ENCODE data around the gene AOX1. TPM values are rescaled to one million over a fixed set of nuclear protein-coding genes. Genes with fewer than 3 reads are reported as not detected.

The AOX1 gene
- total RNA-seq, 1 experiment from 2014 or later: 0.45 TPM

DNA sequence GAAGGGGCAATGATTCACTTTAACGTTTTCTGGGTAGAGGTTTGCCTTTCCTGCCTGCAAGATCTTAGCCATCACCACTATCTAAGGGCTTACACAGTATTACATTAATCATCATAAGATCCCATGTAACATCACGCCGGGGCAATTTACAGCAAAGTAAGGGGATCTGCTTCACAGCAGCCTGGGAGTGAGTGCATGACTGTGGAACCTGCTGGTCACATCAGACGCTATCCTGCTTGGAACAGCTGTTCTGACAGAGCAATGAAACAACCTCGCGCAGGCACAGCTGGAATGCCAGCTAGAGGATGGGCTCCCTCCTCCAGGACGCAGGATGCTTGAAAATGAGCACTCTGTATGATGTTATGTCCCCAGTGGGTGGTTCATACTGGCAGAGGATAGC is 89.0 kb downstream of the AOX1 start:
- DNase-seq: no peak
- H3K27ac Mint-ChIP-seq (ENCODE audit: unreplicated experiment): no peak overlapping the region
- H3K4me3 Mint-ChIP-seq (ENCODE audit: low read depth, unreplicated experiment): no peak overlapping the region
- TF ChIP-seq CTCF (IDR thresholded peaks at IDR 0.05; ENCODE audit: unreplicated experiment): no peak
- no TSS peak for BruUV-seq (replicated peaks)
- H3K36me3 Mint-ChIP-seq (ENCODE audit: insufficient read depth, unreplicated experiment): no peaks in the 10 kb centered on the region
- H3K9me3 Mint-ChIP-seq (ENCODE audit: low read depth, unreplicated experiment): no peaks in the 10 kb centered on the region
- CTCF ChIA-PET: no interaction called here
- intact Hi-C loops (cut with micrococcal nuclease; ENCODE audit: unreplicated experiment): no loop called here
- peaks cover 35% of the 10 kb centered on the region for H3K27me3 Mint-ChIP-seq (ENCODE audit: unreplicated experiment)
- no peaks in the 10 kb centered on the region for H3K4me1 Mint-ChIP-seq (ENCODE audit: low read depth, unreplicated experiment)

DNA sequence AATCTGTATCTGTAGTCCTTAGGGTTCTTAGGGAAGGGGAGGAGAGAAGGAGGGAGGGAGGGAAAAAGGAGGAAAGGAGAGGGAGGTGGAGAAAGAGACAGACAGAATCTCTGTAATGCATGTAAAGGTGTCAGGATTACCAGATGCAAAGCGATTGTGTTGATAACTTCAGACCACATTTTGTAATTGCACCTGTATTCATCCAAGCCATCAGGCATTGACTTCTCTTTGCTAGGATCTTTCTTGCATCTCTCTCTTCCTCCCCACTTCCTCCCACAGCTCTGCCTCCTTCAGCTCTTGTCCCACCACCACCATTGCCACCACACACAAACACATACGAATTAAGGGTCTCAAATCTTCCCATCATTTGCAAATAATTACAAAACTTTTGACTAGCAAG is 91.4 kb downstream of the AOX1 start:
- H3K27ac Mint-ChIP-seq (ENCODE audit: unreplicated experiment): no peak overlapping the region
- H3K36me3 Mint-ChIP-seq (ENCODE audit: insufficient read depth, unreplicated experiment): no peaks in the 10 kb centered on the region
- H3K4me1 Mint-ChIP-seq (ENCODE audit: low read depth, unreplicated experiment): no peaks in the 10 kb centered on the region
- no peak overlapping the region for H3K4me3 Mint-ChIP-seq (ENCODE audit: low read depth, unreplicated experiment)
- intact Hi-C loops (cut with micrococcal nuclease; ENCODE audit: unreplicated experiment): no loop called here
- H3K9me3 Mint-ChIP-seq (ENCODE audit: low read depth, unreplicated experiment): no peaks in the 10 kb centered on the region
- BruUV-seq (replicated peaks): no TSS peak
- TF ChIP-seq CTCF (IDR thresholded peaks at IDR 0.05; ENCODE audit: unreplicated experiment): no peak
- no peak for DNase-seq
- CTCF ChIA-PET: no interaction called here
- peaks cover 35% of the 10 kb centered on the region for H3K27me3 Mint-ChIP-seq (ENCODE audit: unreplicated experiment)

GRCh38 chr2:200677721-200678532 is 92.1 kb downstream of the AOX1 start:
- peaks cover 30% of the 10 kb centered on the region for H3K27me3 Mint-ChIP-seq (ENCODE audit: unreplicated experiment)
- CTCF ChIA-PET: no interaction called here
- no peak for TF ChIP-seq CTCF (IDR thresholded peaks at IDR 0.05; ENCODE audit: unreplicated experiment)
- H3K4me3 Mint-ChIP-seq (ENCODE audit: low read depth, unreplicated experiment): no peak overlapping the region
- BruUV-seq (replicated peaks): no TSS peak
- no peak for DNase-seq
- no peak overlapping the region for H3K27ac Mint-ChIP-seq (ENCODE audit: unreplicated experiment)
- intact Hi-C loops (cut with micrococcal nuclease; ENCODE audit: unreplicated experiment): no loop called here
- no peaks in the 10 kb centered on the region for H3K36me3 Mint-ChIP-seq (ENCODE audit: insufficient read depth, unreplicated experiment)
- no peaks in the 10 kb centered on the region for H3K9me3 Mint-ChIP-seq (ENCODE audit: low read depth, unreplicated experiment)
- H3K4me1 Mint-ChIP-seq (ENCODE audit: low read depth, unreplicated experiment): no peaks in the 10 kb centered on the region

DNA sequence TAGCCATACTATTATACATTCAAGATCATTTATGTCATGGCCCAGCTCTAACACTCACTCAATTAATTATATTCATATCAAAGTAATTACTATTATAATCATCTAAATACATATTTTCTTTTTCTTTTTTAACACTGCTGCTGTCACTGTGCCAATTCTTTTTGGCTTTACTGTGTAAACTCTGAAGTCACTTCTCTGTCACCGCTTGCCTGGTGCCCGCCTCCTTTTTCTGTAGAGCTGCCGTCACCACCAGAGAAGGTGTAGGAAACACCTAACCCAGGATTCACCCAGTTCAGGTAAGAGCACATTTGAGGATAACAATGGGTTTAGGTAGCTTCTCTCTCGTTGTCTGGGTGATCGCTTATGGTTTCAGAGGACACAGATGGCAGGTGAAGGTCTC is 93.3 kb downstream of the AOX1 start:
- no peak for DNase-seq
- intact Hi-C loops (cut with micrococcal nuclease; ENCODE audit: unreplicated experiment): no loop called here
- BruUV-seq (replicated peaks): no TSS peak
- no peak for TF ChIP-seq CTCF (IDR thresholded peaks at IDR 0.05; ENCODE audit: unreplicated experiment)
- CTCF ChIA-PET: no interaction called here
- Mint-ChIP-seq H3K4me3 (ENCODE audit: low read depth, unreplicated experiment) (no peak overlapping the region), H3K27ac (ENCODE audit: unreplicated experiment) (no peak overlapping the region), H3K36me3 (ENCODE audit: insufficient read depth, unreplicated experiment) (no peaks in the 10 kb centered on the region), H3K27me3 (ENCODE audit: unreplicated experiment) (peaks cover 18% of the 10 kb centered on the region), H3K4me1 (ENCODE audit: low read depth, unreplicated experiment) (no peaks in the 10 kb centered on the region), H3K9me3 (ENCODE audit: low read depth, unreplicated experiment) (no peaks in the 10 kb centered on the region)
